Sigmoid colon (tissue), 7 donors: ENCODE data around the gene MT1X. TPM values are rescaled to one million over a fixed set of nuclear protein-coding genes. Genes with fewer than 3 reads are reported as not detected.
A peak's percentile ranks its signal among the peaks of the same experiment; 100 is the strongest.

ENCODE experiments used
- DNase-seq: peaks from one replicate; pipeline ENCODE4 v3.0.0-alpha.2; 2019
- H3K27ac ChIP-seq, 4 donors: fragments of 200-600 bp; sonication (generic); one replicate each; pipeline ENCODE4 v1.5.1; 2016 to 2019; ENCODE audit warnings: mild to moderate bottlenecking in 1 of 4
- H3K27me3 ChIP-seq, 3 donors: fragments of 200-600 bp; sonication (generic); one replicate each; pipeline ENCODE4 v1.5.1; 2019; ENCODE audit warnings: mild to moderate bottlenecking in 1 of 3
- H3K36me3 ChIP-seq, 4 donors: fragments of 200-600 bp; sonication (generic); one replicate each; pipeline ENCODE4 v1.5.1; 2016 to 2019
- H3K4me1 ChIP-seq, 4 donors: fragments of 200-600 bp; sonication (generic); one replicate each; pipeline ENCODE4 v1.5.1; 2017 to 2019
- H3K4me3 ChIP-seq, 4 donors: fragments of 200-600 bp; sonication (generic); one replicate each; pipeline ENCODE4 v1.5.1; 2017 to 2019; ENCODE audit warnings: mild to moderate bottlenecking in 2 of 4, moderate library complexity in 1 of 4
- H3K9me3 ChIP-seq, 4 donors: fragments of 200-600 bp in 3 of 4; sonication (generic) in 3 of 4; one replicate each; pipeline versions ENCODE4 v1.5.1 to v1.6.1; 2013 to 2019
- CTCF ChIP-seq, 4 experiments: fragments of 450-650 bp in 3 of 4; fragments of 200-600 bp in 1 of 4; IDR thresholded peaks; one replicate each; pipeline ENCODE4 v1.5.1; 2016 to 2019; ENCODE audit warnings: antibody characterized with exemption in 4 of 4, mild to moderate bottlenecking in 3 of 4, moderate library complexity in 2 of 4
- EP300 ChIP-seq, 4 donors: sonication (generic); formaldehyde crosslinking; IDR thresholded peaks; one replicate each; pipeline ENCODE4 v1.6.1; 2017; ENCODE audit warnings: antibody characterized with exemption in 4 of 4
- POLR2A ChIP-seq, 2 donors: fragments of 450-650 bp; IDR thresholded peaks; one replicate each; pipeline ENCODE4 v1.6.1; 2016; ENCODE audit warnings: antibody characterized with exemption in 2 of 2, mild to moderate bottlenecking in 2 of 2, moderate library complexity in 2 of 2
- POLR2AphosphoS5 ChIP-seq, 4 donors: sonication (generic); formaldehyde crosslinking; IDR thresholded peaks; one replicate each; pipeline ENCODE4 v1.6.1; 2017; ENCODE audit warnings: antibody characterized with exemption in 4 of 4
- WGBS, 2 donors: extraction: QIAGEN DNeasy Blood & Tissue Kit; methylation state at CpG; one replicate each; pipeline ENCODE4 v1.1.7; 2013; 5-methylcytosine and 5-hydroxymethylcytosine counted together
- intact Hi-C: fragments of 100-400 bp; cut with DNase I; formaldehyde crosslinking; loops from one replicate; pipeline ENCODE4 v1.15.1; 2023
- polyA plus RNA-seq, 3 donors: library from polyadenylated mRNA; stranded (reverse); fragments of 200-250 nt; gene quantifications; one replicate each; pipeline ENCODE4 v1.2.3, GENCODE V29; 2013
- total RNA-seq, 4 donors: library from RNA; depleted of rRNA; stranded (reverse); fragments of >200 nt; gene quantifications; one replicate each; pipeline ENCODE4 v1.1.0, GENCODE V29; 2016
- donor health status: healthy with polysubstance abuse.
- donor health status: Bipolar disorder and iron deficiency.
- donor health status: healthy.

MT1X gene
- total and polyA plus RNA-seq, 7 donors, result 90.3 to 1,592 (median 414) TPM

GRCh38 chr16:56640076-56640475 is 42.2 kb upstream of the MT1X start:
- WGBS, 2 donors, result 85 to 93% methylated on average over 1 of the region's 1 CpG
- Histone ChIP-seq H3K36me3 (no peaks in the 10 kb centered on the region), H3K27ac (no peak overlapping the region), H3K4me1 (peaks cover 0 to 35% (median 33%) of the 10 kb centered on the region in 4 donors), H3K27me3 (peaks cover 14 to 90% (median 46%) of the 10 kb centered on the region in 3 donors), H3K9me3 (no peaks in the 10 kb centered on the region), H3K4me3 (no peak overlapping the region)
- DNase-seq, result no peak
- TF ChIP-seq POLR2A (IDR thresholded peaks at IDR 0.05) (no peak), CTCF (IDR thresholded peaks at IDR 0.05) (no peak), POLR2AphosphoS5 (IDR thresholded peaks at IDR 0.05) (no peak), EP300 (IDR thresholded peaks at IDR 0.05) (no peak)
- intact Hi-C loops, result loop anchor here (5.0 kb wide), 1 partner anchor 33 kb away; the partner anchor contains the start of gene MT2A

- H3K9me3 ChIP-seq, result no peaks in the 10 kb centered on the region
- H3K4me3 ChIP-seq, result no peak overlapping the region
- WGBS, 2 donors, result 97% methylated on average over 2 of the region's 2 CpGs
- no peak for DNase-seq
- H3K27ac ChIP-seq, result no peak overlapping the region
- TF ChIP-seq POLR2AphosphoS5 (IDR thresholded peaks at IDR 0.05) (no peak), CTCF (IDR thresholded peaks at IDR 0.05) (no peak), POLR2A (IDR thresholded peaks at IDR 0.05) (no peak), EP300 (IDR thresholded peaks at IDR 0.05) (no peak)
- intact Hi-C loops, result loop anchor here (5.0 kb wide), 1 partner anchor 34 kb away; the partner anchor contains the start of gene MT2A
- H3K27me3 ChIP-seq, result peaks cover 8 to 90% (median 35%) of the 10 kb centered on the region in 3 donors
- no peaks in the 10 kb centered on the region for H3K36me3 ChIP-seq
- H3K4me1 ChIP-seq, result peaks cover 0 to 27% (median 25%) of the 10 kb centered on the region in 4 donors
These were observed 41.1 kb upstream of the MT1X start for GRCh38 chr16:56641166-56641565.

GRCh38 chr16:56643080-56643778 is 39.0 kb upstream of the MT1X start:
- Histone ChIP-seq H3K27me3 (peaks cover 8 to 90% (median 35%) of the 10 kb centered on the region in 3 donors), H3K36me3 (no peaks in the 10 kb centered on the region), H3K4me1 (peaks cover 0 to 21% (median 20%) of the 10 kb centered on the region in 4 donors), H3K9me3 (no peaks in the 10 kb centered on the region), H3K27ac (peak overlapping the region in 2 of 4 donors; percentile 39 to 52), H3K4me3 (peak overlapping the region; percentile 6 to 38 (median 32))
- WGBS, 2 donors, result 2 to 6% methylated on average over 42 of the region's 42 CpGs
- intact Hi-C loops, result loop anchor here (5.0 kb wide), 1 partner anchor 36 kb away; the partner anchor contains the start of gene MT2A
- DNase-seq, result peak; percentile 82
- TF ChIP-seq POLR2A (IDR thresholded peaks at IDR 0.05), result no peak
- TF ChIP-seq EP300 (IDR thresholded peaks at IDR 0.05), result peak in 2 of 4 donors; percentile 18 to 64
- peak in 2 of 4 donors; percentile 22 to 48 for TF ChIP-seq POLR2AphosphoS5 (IDR thresholded peaks at IDR 0.05)
- peak in 3 of 4 experiments; percentile 25 to 34 (median 33) for TF ChIP-seq CTCF (IDR thresholded peaks at IDR 0.05)

GRCh38 chr16:56643833-56644232 is 38.4 kb upstream of the MT1X start:
- Histone ChIP-seq H3K27me3 (peaks cover 3 to 90% (median 34%) of the 10 kb centered on the region in 3 donors), H3K4me3 (peak overlapping the region in 3 of 4 donors; percentile 30 to 38 (median 34)), H3K4me1 (peaks cover 0 to 15% (median 14%) of the 10 kb centered on the region in 4 donors), H3K27ac (no peak overlapping the region), H3K36me3 (no peaks in the 10 kb centered on the region), H3K9me3 (no peaks in the 10 kb centered on the region)
- no peak for DNase-seq
- intact Hi-C loops, result loop anchor here (5.0 kb wide), 1 partner anchor 37 kb away; the partner anchor contains the start of gene MT2A
- no peak for TF ChIP-seq CTCF (IDR thresholded peaks at IDR 0.05)
- no peak for TF ChIP-seq EP300 (IDR thresholded peaks at IDR 0.05)
- TF ChIP-seq POLR2AphosphoS5 (IDR thresholded peaks at IDR 0.05), result no peak
- TF ChIP-seq POLR2A (IDR thresholded peaks at IDR 0.05), result no peak
- 38 to 39% methylated on average over 5 of the region's 5 CpGs for WGBS, 2 donors
